ENCODE measurements around the gene PRRX2.

DNA sequence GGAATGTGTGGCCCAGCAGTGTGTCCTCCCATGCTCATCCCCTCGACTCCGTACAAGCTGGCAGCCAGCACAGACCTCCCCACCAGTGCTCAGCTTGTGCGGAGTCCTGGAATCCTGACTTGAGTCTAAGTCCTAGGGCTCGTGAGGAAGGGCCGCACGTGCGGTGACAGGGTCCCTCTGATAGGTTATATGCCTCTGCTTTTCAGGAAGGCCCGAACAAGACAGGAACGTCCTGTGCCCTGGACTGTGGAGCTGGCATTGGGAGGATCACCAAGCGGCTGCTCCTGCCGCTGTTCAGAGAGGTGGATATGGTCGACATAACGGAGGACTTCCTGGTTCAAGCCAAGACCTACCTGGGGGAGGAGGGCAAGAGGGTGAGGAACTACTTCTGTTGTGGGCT is 31.6 kb upstream of the PRRX2 start:
- TF ChIP-seq, protein P1, sequence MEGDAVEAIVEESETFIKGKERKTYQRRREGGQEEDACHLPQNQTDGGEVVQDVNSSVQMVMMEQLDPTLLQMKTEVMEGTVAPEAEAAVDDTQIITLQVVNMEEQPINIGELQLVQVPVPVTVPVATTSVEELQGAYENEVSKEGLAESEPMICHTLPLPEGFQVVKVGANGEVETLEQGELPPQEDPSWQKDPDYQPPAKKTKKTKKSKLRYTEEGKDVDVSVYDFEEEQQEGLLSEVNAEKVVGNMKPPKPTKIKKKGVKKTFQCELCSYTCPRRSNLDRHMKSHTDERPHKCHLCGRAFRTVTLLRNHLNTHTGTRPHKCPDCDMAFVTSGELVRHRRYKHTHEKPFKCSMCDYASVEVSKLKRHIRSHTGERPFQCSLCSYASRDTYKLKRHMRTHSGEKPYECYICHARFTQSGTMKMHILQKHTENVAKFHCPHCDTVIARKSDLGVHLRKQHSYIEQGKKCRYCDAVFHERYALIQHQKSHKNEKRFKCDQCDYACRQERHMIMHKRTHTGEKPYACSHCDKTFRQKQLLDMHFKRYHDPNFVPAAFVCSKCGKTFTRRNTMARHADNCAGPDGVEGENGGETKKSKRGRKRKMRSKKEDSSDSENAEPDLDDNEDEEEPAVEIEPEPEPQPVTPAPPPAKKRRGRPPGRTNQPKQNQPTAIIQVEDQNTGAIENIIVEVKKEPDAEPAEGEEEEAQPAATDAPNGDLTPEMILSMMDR (optimal IDR thresholded peaks at IDR 0.05 in 1 of 3, IDR thresholded peaks at IDR 0.05 in 1 of 3, conservative IDR thresholded peaks at IDR 0.05 in 1 of 3; ENCODE audit: extremely low read depth in 1 of 3, insufficient read depth in 2 of 3, low read length in 3 of 3), result no peak
- TF ChIP-seq EZH2 (IDR thresholded peaks at IDR 0.05; ENCODE audit: low read length), result no peak
